HFF-Myc (cell line): Measurements from ENCODE around the gene SLC22A7.

Experiments
- DNase-seq: peaks from one replicate; pipeline ENCODE4 v3.0.0-alpha.2; 2011; ENCODE audit warnings: low read depth; ENCODE audit errors: extremely low read depth
- H3K4me3 ChIP-seq: replicated peaks from 2 replicates; pipeline ENCODE4 v1.5.1; 2011; ENCODE audit warnings: low read depth, mild to moderate bottlenecking, control low read depth, low read length
- CTCF ChIP-seq: IDR thresholded peaks from 2 replicates; pipeline ENCODE4 v1.5.1; 2012; ENCODE audit warnings: mild to moderate bottlenecking, low read depth, low read length, control low read depth; ENCODE audit errors: missing control alignments

Gene SLC22A7

GRCh38 chr6:43277643-43278523 is 20.2 kb upstream of the SLC22A7 start:
- TF ChIP-seq CTCF, result no peak

GRCh38 chr6:43278524-43279078 is 19.5 kb upstream of the SLC22A7 start:
- H3K4me3 ChIP-seq, result no peak overlapping the region
- no peak for TF ChIP-seq CTCF
- no peak for DNase-seq

More at GRCh38 chr6:43277643-43278523, 20.2 kb upstream of the SLC22A7 start:
- no peak for DNase-seq
- no peak overlapping the region for H3K4me3 ChIP-seq

GRCh38 chr6:43280234-43280633 is 17.8 kb upstream of the SLC22A7 start:
- H3K4me3 ChIP-seq, result no peak overlapping the region
- DNase-seq, result no peak
- TF ChIP-seq CTCF, result no peak

GRCh38 chr6:43282060-43282459 is 16.0 kb upstream of the SLC22A7 start:
- no peak for DNase-seq
- no peak overlapping the region for H3K4me3 ChIP-seq
- no peak for TF ChIP-seq CTCF

- TF ChIP-seq CTCF, result no peak
- DNase-seq, result no peak
- H3K4me3 ChIP-seq, result no peak overlapping the region
These were observed 15.2 kb upstream of the SLC22A7 start for GRCh38 chr6:43282636-43283513.

GRCh38 chr6:43283514-43283901 is 14.6 kb upstream of the SLC22A7 start:
- H3K4me3 ChIP-seq, result no peak overlapping the region
- DNase-seq, result no peak
- TF ChIP-seq CTCF, result no peak
